Measurements from ENCODE around the gene CXorf49B. TPM values are rescaled to one million over a fixed set of nuclear protein-coding genes. Genes with fewer than 3 reads are reported as not detected.
"Not testable (repeated sequence)": the region's sequence is repeated elsewhere in the genome, so short reads cannot be mapped to it uniquely, and the experiment has no call there.

The CXorf49B gene
- total RNA-seq, 2 donors from 2014 or later = not detected

GRCh38 chrX:71784348-71784983 is 21.3 kb downstream of the CXorf49B start:
- not testable (repeated sequence) for H3K4me3 Mint-ChIP-seq; H3K36me3 Mint-ChIP-seq (ENCODE audit: low read depth); H3K4me1 Mint-ChIP-seq; H3K9me3 Mint-ChIP-seq; H3K27me3 Mint-ChIP-seq; H3K27ac Mint-ChIP-seq
- peak; percentile 72 for ATAC-seq (replicated peaks)

- not testable (repeated sequence) for H3K27me3 Mint-ChIP-seq; H3K27ac Mint-ChIP-seq; ATAC-seq (replicated peaks); H3K36me3 Mint-ChIP-seq (ENCODE audit: low read depth); H3K4me1 Mint-ChIP-seq; H3K9me3 Mint-ChIP-seq; H3K4me3 Mint-ChIP-seq
These were observed 43.3 kb downstream of the CXorf49B start for GRCh38 chrX:71806450-71806849.

- no peak overlapping the region for H3K27ac Mint-ChIP-seq
- H3K4me3 Mint-ChIP-seq = no peak overlapping the region
- no peaks in the 10 kb centered on the region for H3K4me1 Mint-ChIP-seq
- no peaks in the 10 kb centered on the region for H3K36me3 Mint-ChIP-seq (ENCODE audit: low read depth)
- ATAC-seq (replicated peaks) = no peak
- H3K9me3 Mint-ChIP-seq = no peaks in the 10 kb centered on the region
- H3K27me3 Mint-ChIP-seq = peaks cover 5% of the 10 kb centered on the region
These were observed 46.7 kb downstream of the CXorf49B start for GRCh38 chrX:71809886-71810285.

- Mint-ChIP-seq H3K27ac (no peak overlapping the region), H3K4me3 (no peak overlapping the region)
These were observed 51.2 kb downstream of the CXorf49B start for GRCh38 chrX:71814123-71814912.

GRCh38 chrX:71815121-71815905 is 52.2 kb downstream of the CXorf49B start:
- Mint-ChIP-seq H3K27ac (no peak overlapping the region), H3K36me3 (ENCODE audit: low read depth) (no peaks in the 10 kb centered on the region), H3K9me3 (no peaks in the 10 kb centered on the region), H3K4me1 (no peaks in the 10 kb centered on the region), H3K4me3 (no peak overlapping the region), H3K27me3 (peaks cover 20% of the 10 kb centered on the region)
- ATAC-seq (replicated peaks) = no peak

More at GRCh38 chrX:71814123-71814912, 51.2 kb downstream of the CXorf49B start:
- H3K36me3 Mint-ChIP-seq (ENCODE audit: low read depth) = no peaks in the 10 kb centered on the region
- H3K9me3 Mint-ChIP-seq = no peaks in the 10 kb centered on the region
- no peak for ATAC-seq (replicated peaks)
- H3K27me3 Mint-ChIP-seq = peaks cover 17% of the 10 kb centered on the region
- H3K4me1 Mint-ChIP-seq = no peaks in the 10 kb centered on the region

GRCh38 chrX:71815906-71816156 is 52.7 kb downstream of the CXorf49B start:
- ATAC-seq (replicated peaks) = no peak

More at GRCh38 chrX:71815906-71816156, 52.7 kb downstream of the CXorf49B start:
- Mint-ChIP-seq H3K27ac (no peak overlapping the region), H3K9me3 (no peaks in the 10 kb centered on the region), H3K27me3 (peaks cover 20% of the 10 kb centered on the region), H3K4me1 (no peaks in the 10 kb centered on the region), H3K4me3 (no peak overlapping the region), H3K36me3 (ENCODE audit: low read depth) (no peaks in the 10 kb centered on the region)

Other genes starting within 250 kb of the CXorf49B start
- 100 to 1,000 TPM; 231 to 528 TPM for gene OGT, start 230.2 kb upstream of the CXorf49B start, total RNA-seq
- 10 to 100 TPM in 1 of 2 donors, 1 to 10 TPM in 1; 4.9 to 10.7 TPM for gene GCNA, start 184.9 kb upstream of the CXorf49B start, total RNA-seq
- 1 to 10 TPM; 4.5 to 9.9 TPM for gene CXCR3, start 144.8 kb upstream of the CXorf49B start, total RNA-seq
- not detected for gene CXorf49, start 45.1 kb upstream of the CXorf49B start, total RNA-seq
- gene NHSL2, start 147.5 kb downstream of the CXorf49B start, total RNA-seq = under 1 TPM; 0.15 to 0.71 TPM

Data from activated T-helper 17 cell treated with anti-CD3 and anti-CD28 coated beads, Interleukin-2, amount 50 U/mL, for 72 hours (primary cell).